GM23248 (cell line): ENCODE results near the gene ATP6V1G3. TPM values are rescaled to one million over a fixed set of nuclear protein-coding genes. Genes with fewer than 3 reads are reported as not detected.
A peak's percentile ranks its signal among the peaks of the same experiment; 100 is the strongest.

Source experiments
- DNase-seq: peaks from one replicate; pipeline ENCODE4 v3.0.0-alpha.2; 2015
- H2AFZ ChIP-seq: fragments of 200-600 bp; sonication (generic); 2 replicates; pipeline ENCODE4 v1.6.1; 2016; ENCODE audit warnings: antibody characterized with exemption
- H3F3A ChIP-seq: fragments of 200-600 bp; sonication (generic); 2 replicates; pipeline ENCODE4 v1.6.1; 2016; ENCODE audit warnings: mild to moderate bottlenecking, antibody characterized with exemption, mixed run types; ENCODE audit not compliant: insufficient read depth
- H3K27ac ChIP-seq: fragments of 200-600 bp; sonication (generic); 2 replicates; pipeline ENCODE4 v1.5.1; 2016; ENCODE audit warnings: mild to moderate bottlenecking
- H3K27me3 ChIP-seq: fragments of 200-600 bp; sonication (generic); replicated peaks from 2 replicates; pipeline ENCODE4 v1.6.1; 2016; ENCODE audit warnings: mild to moderate bottlenecking; ENCODE audit not compliant: insufficient read depth
- H3K36me3 ChIP-seq: fragments of 200-600 bp; sonication (generic); 2 replicates; pipeline ENCODE4 v1.6.1; 2016; ENCODE audit warnings: low read depth, mild to moderate bottlenecking
- H3K4me1 ChIP-seq: fragments of 200-600 bp; sonication (generic); 2 replicates; pipeline ENCODE4 v1.6.1; 2016; ENCODE audit warnings: mild to moderate bottlenecking; ENCODE audit not compliant: insufficient read depth
- H3K4me2 ChIP-seq: fragments of 200-600 bp; sonication (generic); one replicate; pipeline ENCODE4 v1.6.1; 2016; ENCODE audit warnings: mild to moderate bottlenecking; ENCODE audit not compliant: unreplicated experiment
- H3K4me3 ChIP-seq: fragments of 200-600 bp; sonication (generic); 2 replicates; pipeline ENCODE4 v1.5.1; 2016; ENCODE audit warnings: mild to moderate bottlenecking
- H3K79me2 ChIP-seq: fragments of 200-600 bp; sonication (generic); 2 replicates; pipeline ENCODE4 v1.6.1; 2016; ENCODE audit warnings: mild to moderate bottlenecking; ENCODE audit not compliant: insufficient read depth
- H3K9ac ChIP-seq: fragments of 200-600 bp; sonication (generic); 2 replicates; pipeline ENCODE4 v1.6.1; 2016; ENCODE audit warnings: mild to moderate bottlenecking
- H3K9me2 ChIP-seq: fragments of 200-600 bp; sonication (generic); 2 replicates; pipeline ENCODE4 v1.6.1; 2016; ENCODE audit warnings: mixed run types, mild to moderate bottlenecking, moderate library complexity; ENCODE audit not compliant: insufficient read depth
- H3K9me3 ChIP-seq: fragments of 200-600 bp; sonication (generic); one replicate; pipeline ENCODE4 v1.6.1; 2017; ENCODE audit warnings: low read depth
- H4K20me1 ChIP-seq: fragments of 200-600 bp; sonication (generic); 2 replicates; pipeline ENCODE4 v1.6.0; 2016; ENCODE audit not compliant: insufficient read depth
- EZH2 ChIP-seq: fragments of 200-600 bp; sonication (generic); IDR thresholded peaks from 2 replicates; pipeline ENCODE4 v1.6.1; 2018; ENCODE audit warnings: antibody characterized with exemption, mild to moderate bottlenecking; ENCODE audit not compliant: insufficient read depth, poor library complexity, severe bottlenecking
- EZH2phosphoT487 ChIP-seq: fragments of 200-600 bp; sonication (generic); IDR thresholded peaks from 2 replicates; pipeline ENCODE4 v1.6.1; 2018; ENCODE audit warnings: antibody characterized with exemption, moderate library complexity, mild to moderate bottlenecking, low read depth; ENCODE audit not compliant: insufficient read depth
- WGBS, 2 experiments: methylation state at CpG; one replicate each; pipeline ENCODE4 v1.1.6; 2015 to 2017; ENCODE audit warnings: low lambda C conversion rate in 2 of 2, low coverage in 1 of 2; ENCODE audit errors: missing lambda C conversion rate in 2 of 2; 5-methylcytosine and 5-hydroxymethylcytosine counted together
- in situ Hi-C: fragments of 300-500 bp; cut with MboI; formaldehyde crosslinking; loops from 2 replicates; pipeline ENCODE4 v1.15.0; 2020
- polyA plus RNA-seq: library from polyadenylated mRNA; unstranded; fragments of >200 nt; fragmentation: Nextera tagmentation; extraction: Ambion mirVana; gene quantifications from 2 replicates; pipeline ENCODE4 v1.2.1, GENCODE V29; 2016
- total RNA-seq: library from RNA; depleted of rRNA; stranded (reverse); fragments of >200 nt; shearing (Covaris generic); gene quantifications from 2 replicates; pipeline ENCODE4 v1.2.3, GENCODE V29; 2014

The ATP6V1G3 gene
- total and polyA plus RNA-seq, 2 experiments from 2014 or later, result 1.3 TPM; not detected in 1

GRCh38 chr1:198493329-198493728 lies 47.2 kb downstream of the ATP6V1G3 start:
- Histone ChIP-seq H3K9me3 (no peaks in the 10 kb centered on the region), H3K4me1 (peaks cover 70% of the 10 kb centered on the region), H3K27me3 (no peaks in the 10 kb centered on the region), H3K9me2 (no peaks in the 10 kb centered on the region), H4K20me1 (no peaks in the 10 kb centered on the region), H3K4me3 (no peak overlapping the region), H3K27ac (peak overlapping the region; percentile 77), H3F3A (peaks cover 58% of the 10 kb centered on the region), H3K79me2 (no peaks in the 10 kb centered on the region), H3K9ac (no peak overlapping the region), H2AFZ (no peak overlapping the region), H3K4me2 (peak overlapping the region; percentile 10), H3K36me3 (no peaks in the 10 kb centered on the region)
- WGBS, 2 experiments, result 83 to 98% methylated on average over 4 to 10 of the region's 10 CpGs
- in situ Hi-C loops, result loop anchor here (10.0 kb wide), 1 partner anchor 181 kb away; no protein-coding TSS in a partner anchor
- no peak for TF ChIP-seq EZH2
- TF ChIP-seq EZH2phosphoT487, result no peak
- peak; percentile 27 for DNase-seq

GRCh38 chr1:198492872-198493271 lies 47.6 kb downstream of the ATP6V1G3 start:
- H3K9me3 ChIP-seq, result no peaks in the 10 kb centered on the region
- in situ Hi-C loops, result loop anchor here (10.0 kb wide), 1 partner anchor 182 kb away; no protein-coding TSS in a partner anchor
- H2AFZ ChIP-seq, result no peak overlapping the region
- H3K36me3 ChIP-seq, result no peaks in the 10 kb centered on the region
- no peaks in the 10 kb centered on the region for H3K79me2 ChIP-seq
- 0% methylated on average over 1 of the region's 1 CpG for WGBS, 2 experiments
- H3K27me3 ChIP-seq, result no peaks in the 10 kb centered on the region
- H3K27ac ChIP-seq, result peak overlapping the region; percentile 77
- DNase-seq, result peak; percentile 92
- TF ChIP-seq EZH2phosphoT487 (no peak), EZH2 (no peak)
- H4K20me1 ChIP-seq, result no peaks in the 10 kb centered on the region
- peaks cover 65% of the 10 kb centered on the region for H3K4me1 ChIP-seq
- H3K9me2 ChIP-seq, result no peaks in the 10 kb centered on the region
- H3F3A ChIP-seq, result peaks cover 54% of the 10 kb centered on the region
- H3K9ac ChIP-seq, result no peak overlapping the region
- peak overlapping the region; percentile 12 for H3K4me2 ChIP-seq
- H3K4me3 ChIP-seq, result no peak overlapping the region

GRCh38 chr1:198491596-198491995 lies 48.9 kb downstream of the ATP6V1G3 start:
- H3F3A ChIP-seq, result peaks cover 46% of the 10 kb centered on the region
- no peak for TF ChIP-seq EZH2
- no peak for TF ChIP-seq EZH2phosphoT487
- no peak overlapping the region for H3K9ac ChIP-seq
- peak overlapping the region; percentile 31 for H3K27ac ChIP-seq
- no peaks in the 10 kb centered on the region for H3K79me2 ChIP-seq
- H3K4me1 ChIP-seq, result peaks cover 61% of the 10 kb centered on the region
- H3K4me2 ChIP-seq, result no peak overlapping the region
- H4K20me1 ChIP-seq, result no peaks in the 10 kb centered on the region
- no peaks in the 10 kb centered on the region for H3K27me3 ChIP-seq
- no peaks in the 10 kb centered on the region for H3K36me3 ChIP-seq
- no peak for DNase-seq
- in situ Hi-C loops, result loop anchor here (10.0 kb wide), 1 partner anchor 183 kb away; no protein-coding TSS in a partner anchor
- 82 to 89% methylated on average over 3 of the region's 3 CpGs for WGBS, 2 experiments
- no peaks in the 10 kb centered on the region for H3K9me3 ChIP-seq
- H3K9me2 ChIP-seq, result no peaks in the 10 kb centered on the region
- H2AFZ ChIP-seq, result no peak overlapping the region
- H3K4me3 ChIP-seq, result no peak overlapping the region

GRCh38 chr1:198491028-198491427 lies 49.5 kb downstream of the ATP6V1G3 start:
- H3K9me2 ChIP-seq, result no peaks in the 10 kb centered on the region
- H3K4me2 ChIP-seq, result no peak overlapping the region
- no peak overlapping the region for H3K4me3 ChIP-seq
- no peaks in the 10 kb centered on the region for H3K79me2 ChIP-seq
- no peaks in the 10 kb centered on the region for H3K9me3 ChIP-seq
- no peak overlapping the region for H3K9ac ChIP-seq
- no peak overlapping the region for H3K27ac ChIP-seq
- H3F3A ChIP-seq, result peaks cover 43% of the 10 kb centered on the region
- H4K20me1 ChIP-seq, result no peaks in the 10 kb centered on the region
- in situ Hi-C loops, result loop anchor here (10.0 kb wide), 1 partner anchor 184 kb away; no protein-coding TSS in a partner anchor
- no peak for DNase-seq
- TF ChIP-seq EZH2 (no peak), EZH2phosphoT487 (no peak)
- WGBS, 2 experiments, result 92 to 94% methylated on average over 6 of the region's 6 CpGs
- H3K27me3 ChIP-seq, result no peaks in the 10 kb centered on the region
- H3K36me3 ChIP-seq, result no peaks in the 10 kb centered on the region
- 0 out of 2 replicates have a peak overlapping the region, but pooled peaks have one; percentile 58 for H2AFZ ChIP-seq
- peaks cover 57% of the 10 kb centered on the region for H3K4me1 ChIP-seq
